Breast epithelium (tissue), 4 donors: ENCODE measurements around the gene AGRP. TPM values are rescaled to one million over a fixed set of nuclear protein-coding genes. Genes with fewer than 3 reads are reported as not detected.

Experiments used
- DNase-seq, 2 donors: peaks; one replicate each; pipeline ENCODE4 v3.0.0-alpha.2; 2019; ENCODE audit warnings: low spot score in 2 of 2
- H3K27ac ChIP-seq, 2 donors: fragments of 200-600 bp; sonication (generic) in 1 of 2; one replicate each; pipeline ENCODE4 v1.5.1; 2016 to 2019; ENCODE audit warnings: mild to moderate bottlenecking in 1 of 2
- H3K27me3 ChIP-seq, 2 donors: fragments of 200-600 bp; sonication (generic) in 1 of 2; one replicate each; pipeline versions ENCODE4 v1.5.1 to v1.6.0; 2017 to 2019; ENCODE audit warnings: control low read depth in 1 of 2, mild to moderate bottlenecking in 1 of 2
- H3K36me3 ChIP-seq: fragments of 200-600 bp; one replicate; pipeline ENCODE4 v1.5.1; 2019
- H3K4me1 ChIP-seq, 2 donors: fragments of 200-600 bp; sonication (generic); one replicate each; pipeline ENCODE4 v1.5.1; 2016 to 2019; ENCODE audit warnings: control low read depth in 1 of 2
- H3K4me3 ChIP-seq, 3 donors: fragments of 200-600 bp; sonication (generic); 1 replicate in 2 of 3; 2 replicates in 1 of 3; pipeline ENCODE4 v1.5.1; 2016 to 2019; ENCODE audit warnings: mild to moderate bottlenecking in 3 of 3, moderate library complexity in 2 of 3
- H3K9me3 ChIP-seq, 2 donors: fragments of 200-600 bp; sonication (generic) in 1 of 2; one replicate each; pipeline ENCODE4 v1.5.1; 2016 to 2019; ENCODE audit warnings: control low read depth in 1 of 2
- POLR2A ChIP-seq: fragments of 450-650 bp; IDR thresholded peaks from one replicate; pipeline ENCODE4 v1.6.1; 2016; ENCODE audit warnings: antibody characterized with exemption, mild to moderate bottlenecking, moderate library complexity
- POLR2AphosphoS5 ChIP-seq, 3 donors: sonication (generic); formaldehyde crosslinking; IDR thresholded peaks; one replicate each; pipeline ENCODE4 v1.6.1; 2017; ENCODE audit warnings: antibody characterized with exemption in 3 of 3
- intact Hi-C: fragments of 100-400 bp; cut with DNase I; formaldehyde crosslinking; loops from one replicate; pipeline ENCODE4 v1.15.1; 2023; ENCODE audit warnings: low total_unique reads
- total RNA-seq, 3 donors: library from RNA; depleted of rRNA; stranded (reverse); fragments of >200 nt; gene quantifications; one replicate each; pipeline ENCODE4 v1.1.0, GENCODE V29; 2016
- TF ChIP-seq, protein P1 (sequence below), 3 donors: fragments of 450-650 bp; IDR thresholded peaks; one replicate each; pipeline ENCODE4 v1.5.1; 2016 to 2017; ENCODE audit warnings: antibody characterized with exemption in 3 of 3, mild to moderate bottlenecking in 3 of 3, moderate library complexity in 3 of 3

AGRP gene
- total RNA-seq, 3 donors from 2014 or later = not detected

DNA sequence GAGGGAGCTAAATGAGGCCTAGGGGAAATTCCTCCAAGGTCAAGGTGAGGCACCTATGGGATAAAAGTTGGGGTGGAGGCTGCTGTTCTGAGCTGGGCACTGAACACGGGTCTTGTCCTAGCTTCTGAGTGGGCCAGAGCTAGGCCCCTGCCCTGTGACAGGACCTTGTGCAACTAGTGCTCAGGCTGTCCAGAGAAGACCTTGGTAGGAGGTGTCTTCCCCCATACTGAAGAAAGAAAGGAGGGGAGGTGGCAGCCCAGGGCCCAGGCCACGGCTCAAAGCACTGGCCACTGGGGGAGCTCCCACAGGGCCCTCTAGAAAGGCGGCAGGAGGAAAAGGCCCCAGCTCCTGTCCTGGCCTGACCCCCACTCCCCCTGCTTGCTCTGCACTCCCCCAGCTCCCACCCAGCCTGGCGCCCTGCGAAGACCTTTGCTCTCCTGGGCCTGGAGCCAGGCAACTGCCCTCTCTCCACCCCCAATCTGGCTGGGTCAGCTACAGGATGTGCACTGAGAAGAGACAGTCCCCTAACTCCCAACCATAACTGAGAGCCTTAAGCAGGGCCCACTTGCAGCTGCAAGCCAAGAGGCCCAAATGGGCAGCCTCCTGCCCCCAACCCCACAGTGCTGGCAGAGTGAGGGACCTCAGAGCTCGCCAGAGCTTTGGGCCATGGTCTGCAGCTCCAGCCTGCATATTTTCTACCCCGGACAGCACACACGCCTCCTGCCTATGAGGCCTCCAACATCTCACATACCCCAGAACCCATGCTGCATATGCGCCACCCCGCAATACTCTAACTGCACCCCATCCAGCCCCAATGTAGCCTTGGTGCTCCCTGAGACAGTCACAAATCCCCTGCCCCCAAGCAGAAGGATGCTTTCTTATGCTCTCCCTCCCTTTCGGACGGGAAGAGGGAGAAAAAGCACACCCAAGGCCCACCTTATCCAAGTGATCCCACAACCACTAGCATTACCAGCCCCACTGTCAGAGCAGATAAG, 37.1 kb downstream of the AGRP start:
- no peak for DNase-seq
- Histone ChIP-seq H3K4me1 (peaks cover 28 to 61% of the 10 kb centered on the region in 2 donors), H3K27me3 (no peaks in the 10 kb centered on the region), H3K27ac (peak overlapping the region; percentile 65 to 68), H3K9me3 (no peaks in the 10 kb centered on the region), H3K36me3 (no peaks in the 10 kb centered on the region), H3K4me3 (no peak overlapping the region)
- intact Hi-C loops = no loop called here
- TF ChIP-seq, protein P1, sequence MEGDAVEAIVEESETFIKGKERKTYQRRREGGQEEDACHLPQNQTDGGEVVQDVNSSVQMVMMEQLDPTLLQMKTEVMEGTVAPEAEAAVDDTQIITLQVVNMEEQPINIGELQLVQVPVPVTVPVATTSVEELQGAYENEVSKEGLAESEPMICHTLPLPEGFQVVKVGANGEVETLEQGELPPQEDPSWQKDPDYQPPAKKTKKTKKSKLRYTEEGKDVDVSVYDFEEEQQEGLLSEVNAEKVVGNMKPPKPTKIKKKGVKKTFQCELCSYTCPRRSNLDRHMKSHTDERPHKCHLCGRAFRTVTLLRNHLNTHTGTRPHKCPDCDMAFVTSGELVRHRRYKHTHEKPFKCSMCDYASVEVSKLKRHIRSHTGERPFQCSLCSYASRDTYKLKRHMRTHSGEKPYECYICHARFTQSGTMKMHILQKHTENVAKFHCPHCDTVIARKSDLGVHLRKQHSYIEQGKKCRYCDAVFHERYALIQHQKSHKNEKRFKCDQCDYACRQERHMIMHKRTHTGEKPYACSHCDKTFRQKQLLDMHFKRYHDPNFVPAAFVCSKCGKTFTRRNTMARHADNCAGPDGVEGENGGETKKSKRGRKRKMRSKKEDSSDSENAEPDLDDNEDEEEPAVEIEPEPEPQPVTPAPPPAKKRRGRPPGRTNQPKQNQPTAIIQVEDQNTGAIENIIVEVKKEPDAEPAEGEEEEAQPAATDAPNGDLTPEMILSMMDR (IDR thresholded peaks at IDR 0.05) = no peak
- TF ChIP-seq POLR2AphosphoS5 (IDR thresholded peaks at IDR 0.05) = no peak
- TF ChIP-seq POLR2A = no peak

DNA sequence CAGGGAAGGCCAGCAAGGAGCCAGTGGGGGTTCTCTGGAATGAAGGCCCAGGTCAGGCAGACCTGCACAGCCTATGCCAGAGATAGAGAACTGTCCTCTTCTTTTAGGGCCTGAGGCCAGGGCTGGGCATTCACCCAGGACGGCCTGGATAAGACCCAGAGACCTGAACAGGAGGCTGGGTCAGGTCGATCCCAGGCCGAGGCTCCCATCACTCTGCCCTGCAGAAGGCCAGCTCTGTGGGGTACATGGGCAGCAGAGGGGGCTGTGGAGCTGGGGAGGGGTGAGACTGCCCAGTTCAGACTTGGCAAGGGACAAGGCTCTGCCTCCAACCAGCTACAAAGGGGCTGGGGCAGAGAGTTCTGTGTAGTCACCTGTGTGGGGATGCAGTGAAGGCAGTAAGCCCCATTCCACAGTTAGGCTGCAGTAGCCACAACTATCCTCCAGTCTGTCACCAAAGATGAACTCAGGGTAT, 37.9 kb downstream of the AGRP start:
- H3K27ac ChIP-seq = peak overlapping the region; percentile 65 to 68
- intact Hi-C loops = no loop called here
- H3K4me3 ChIP-seq = no peak overlapping the region
- no peaks in the 10 kb centered on the region for H3K27me3 ChIP-seq
- H3K36me3 ChIP-seq = no peaks in the 10 kb centered on the region
- peak in 1 of 2 donors; percentile 73 for DNase-seq
- TF ChIP-seq POLR2A (no peak), POLR2AphosphoS5 (IDR thresholded peaks at IDR 0.05) (no peak)
- TF ChIP-seq, protein P1 (IDR thresholded peaks at IDR 0.05) = peak in 1 of 3 donors; percentile 21
- peaks cover 28 to 58% of the 10 kb centered on the region in 2 donors for H3K4me1 ChIP-seq
- no peaks in the 10 kb centered on the region for H3K9me3 ChIP-seq

DNA sequence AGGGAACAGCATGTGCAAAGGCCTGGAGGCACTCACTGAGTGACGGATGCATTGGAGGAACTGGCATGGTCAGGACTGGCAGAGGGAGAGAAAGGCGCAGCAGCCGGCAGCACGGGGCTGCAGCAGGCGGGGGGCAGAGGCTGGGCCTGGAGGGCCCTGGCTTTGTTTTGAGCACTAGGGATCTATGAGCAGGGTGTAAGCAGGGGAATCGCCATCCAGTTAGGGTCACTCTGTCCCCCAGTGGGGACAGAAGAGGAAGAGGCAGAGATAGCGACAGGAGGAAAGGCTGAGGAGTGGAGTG, 38.3 kb downstream of the AGRP start:
- DNase-seq = no peak
- Histone ChIP-seq H3K9me3 (no peaks in the 10 kb centered on the region), H3K4me3 (no peak overlapping the region), H3K36me3 (no peaks in the 10 kb centered on the region), H3K4me1 (peaks cover 28 to 55% of the 10 kb centered on the region in 2 donors), H3K27ac (peak overlapping the region; percentile 65 to 68), H3K27me3 (no peaks in the 10 kb centered on the region)
- TF ChIP-seq, protein P1 (IDR thresholded peaks at IDR 0.05) = no peak
- intact Hi-C loops = no loop called here

- TF ChIP-seq, protein P1 (IDR thresholded peaks at IDR 0.05) = no peak
- TF ChIP-seq POLR2AphosphoS5 (IDR thresholded peaks at IDR 0.05) (no peak), POLR2A (no peak)
- no peak overlapping the region for H3K4me3 ChIP-seq
- intact Hi-C loops = no loop called here
- peaks cover 25 to 50% of the 10 kb centered on the region in 2 donors for H3K4me1 ChIP-seq
- H3K27ac ChIP-seq = peak overlapping the region; percentile 65 to 68
- no peak for DNase-seq
- no peaks in the 10 kb centered on the region for H3K27me3 ChIP-seq
- no peaks in the 10 kb centered on the region for H3K9me3 ChIP-seq
- no peaks in the 10 kb centered on the region for H3K36me3 ChIP-seq
Measured at GRCh38 chr16:67444259-67445125, 38.9 kb downstream of the AGRP start.
